Testis (tissue), 3 donors: ENCODE data around the gene RPL9. TPM values are rescaled to one million over a fixed set of nuclear protein-coding genes. Genes with fewer than 3 reads are reported as not detected.

ENCODE experiments used
- DNase-seq: peaks from one replicate; pipeline ENCODE4 v3.0.0-alpha.2; 2019
- H3K27ac ChIP-seq, 2 donors: fragments of 200-600 bp; sonication (generic); one replicate each; pipeline ENCODE4 v1.5.1; 2019
- H3K27me3 ChIP-seq: fragments of 200-600 bp; sonication (generic); one replicate; pipeline ENCODE4 v1.5.1; 2019
- H3K36me3 ChIP-seq: fragments of 200-600 bp; sonication (generic); one replicate; pipeline ENCODE4 v1.5.1; 2017; ENCODE audit warnings: low read depth; ENCODE audit errors: missing control alignments
- H3K4me1 ChIP-seq: fragments of 200-600 bp; sonication (generic); one replicate; pipeline ENCODE4 v1.5.1; 2019
- H3K4me3 ChIP-seq, 2 donors: fragments of 200-600 bp; sonication (generic); one replicate each; pipeline ENCODE4 v1.5.1; 2017 to 2019
- H3K9me3 ChIP-seq: fragments of 200-600 bp; sonication (generic); one replicate; pipeline ENCODE4 v1.5.1; 2017
- POLR2A ChIP-seq: fragments of 450-650 bp; IDR thresholded peaks from one replicate; pipeline ENCODE4 v1.6.1; 2017; ENCODE audit warnings: antibody characterized with exemption, mild to moderate bottlenecking, moderate library complexity
- WGBS, 2 donors: methylation state at CpG; one replicate each; pipeline ENCODE4 v1.1.5; 2018; 5-methylcytosine and 5-hydroxymethylcytosine counted together
- intact Hi-C: fragments of 100-400 bp; cut with DNase I; formaldehyde crosslinking; loops from one replicate; pipeline ENCODE4 v1.15.1; 2023; ENCODE audit warnings: low total_unique reads
- polyA plus RNA-seq: library from polyadenylated mRNA; stranded (reverse); fragments of 350-450 nt; fragmentation: Illumina TruSeq; extraction: RNeasy Lipid Tissue Mini Kit (QIAGEN cat#74804); gene quantifications from one replicate; pipeline ENCODE4 v1.2.3, GENCODE V29; 2014; ENCODE audit warnings: low read depth, low replicate concordance; ENCODE audit not compliant: insufficient read depth
- total RNA-seq, 2 donors: library from RNA; depleted of rRNA; stranded (reverse); fragments of >200 nt; gene quantifications; one replicate each; pipeline ENCODE4 v1.2.3, GENCODE V29; 2016
- TF ChIP-seq, protein P1 (sequence below), 3 experiments: fragments of 450-650 bp in 2 of 3; fragments of 200-600 bp in 1 of 3; sonication (generic) in 1 of 3; IDR thresholded peaks; one replicate each; pipeline ENCODE4 v1.5.1; 2016 to 2019; ENCODE audit warnings: antibody characterized with exemption in 3 of 3, mild to moderate bottlenecking in 2 of 3, moderate library complexity in 1 of 3

RPL9 gene
- total and polyA plus RNA-seq, 3 donors from 2014 or later: 755 to 1,315 (median 1,313) TPM

GRCh38 chr4:39502019-39502663 lies 43.4 kb upstream of the RPL9 start:
- Histone ChIP-seq H3K27me3 (no peaks in the 10 kb centered on the region), H3K9me3 (no peaks in the 10 kb centered on the region), H3K36me3 (no peaks in the 10 kb centered on the region), H3K27ac (no peak overlapping the region), H3K4me1 (no peaks in the 10 kb centered on the region), H3K4me3 (no peak overlapping the region)
- TF ChIP-seq POLR2A: no peak
- TF ChIP-seq, protein P1, sequence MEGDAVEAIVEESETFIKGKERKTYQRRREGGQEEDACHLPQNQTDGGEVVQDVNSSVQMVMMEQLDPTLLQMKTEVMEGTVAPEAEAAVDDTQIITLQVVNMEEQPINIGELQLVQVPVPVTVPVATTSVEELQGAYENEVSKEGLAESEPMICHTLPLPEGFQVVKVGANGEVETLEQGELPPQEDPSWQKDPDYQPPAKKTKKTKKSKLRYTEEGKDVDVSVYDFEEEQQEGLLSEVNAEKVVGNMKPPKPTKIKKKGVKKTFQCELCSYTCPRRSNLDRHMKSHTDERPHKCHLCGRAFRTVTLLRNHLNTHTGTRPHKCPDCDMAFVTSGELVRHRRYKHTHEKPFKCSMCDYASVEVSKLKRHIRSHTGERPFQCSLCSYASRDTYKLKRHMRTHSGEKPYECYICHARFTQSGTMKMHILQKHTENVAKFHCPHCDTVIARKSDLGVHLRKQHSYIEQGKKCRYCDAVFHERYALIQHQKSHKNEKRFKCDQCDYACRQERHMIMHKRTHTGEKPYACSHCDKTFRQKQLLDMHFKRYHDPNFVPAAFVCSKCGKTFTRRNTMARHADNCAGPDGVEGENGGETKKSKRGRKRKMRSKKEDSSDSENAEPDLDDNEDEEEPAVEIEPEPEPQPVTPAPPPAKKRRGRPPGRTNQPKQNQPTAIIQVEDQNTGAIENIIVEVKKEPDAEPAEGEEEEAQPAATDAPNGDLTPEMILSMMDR (IDR thresholded peaks at IDR 0.05): no peak
- DNase-seq: no peak
- intact Hi-C loops: no loop called here

GRCh38 chr4:39498727-39499020 lies 40.0 kb upstream of the RPL9 start:
- Histone ChIP-seq H3K4me1 (no peaks in the 10 kb centered on the region), H3K27ac (no peak overlapping the region), H3K36me3 (no peaks in the 10 kb centered on the region), H3K9me3 (no peaks in the 10 kb centered on the region), H3K4me3 (no peak overlapping the region), H3K27me3 (no peaks in the 10 kb centered on the region)
- no peak for TF ChIP-seq POLR2A
- TF ChIP-seq, protein P1 (IDR thresholded peaks at IDR 0.05): no peak
- intact Hi-C loops: no loop called here
- no peak for DNase-seq

DNA sequence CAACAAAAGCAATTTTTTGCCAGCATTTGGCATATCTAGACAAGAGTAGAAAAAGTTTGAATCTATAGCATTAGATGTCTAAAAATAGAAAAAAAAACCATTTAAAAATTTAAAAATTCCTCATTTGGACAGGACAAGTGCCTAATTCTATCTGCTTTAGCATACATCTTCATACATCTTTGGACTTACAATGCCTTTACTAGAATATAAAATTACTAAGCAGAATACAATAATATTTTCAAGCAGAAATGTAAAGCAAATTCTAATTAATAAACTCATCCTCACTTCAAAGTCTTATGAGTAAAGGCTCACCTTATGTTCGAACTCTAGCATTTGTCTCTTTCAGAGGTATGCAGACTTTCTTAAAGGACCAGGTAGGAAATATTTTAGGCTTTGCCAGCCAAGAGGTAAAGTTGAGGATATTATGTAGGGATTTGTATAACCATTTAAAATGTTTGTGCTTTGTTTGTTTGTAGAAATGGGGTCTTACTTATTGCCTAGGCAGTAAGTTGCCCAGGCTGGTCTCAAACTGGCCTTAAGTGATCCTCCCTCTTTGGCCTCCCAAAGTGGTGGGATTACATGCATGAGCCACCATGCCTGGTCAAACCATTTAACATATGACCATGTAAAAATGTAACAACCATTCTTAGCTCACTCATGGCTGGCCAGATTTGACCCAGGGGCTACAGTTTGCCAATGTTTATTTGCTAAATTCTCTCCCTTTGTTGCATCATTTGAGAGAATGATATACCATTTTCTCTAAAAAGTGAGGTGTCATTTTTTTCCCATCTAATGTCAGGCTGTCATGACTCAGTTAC lies 39.4 kb upstream of the RPL9 start:
- intact Hi-C loops: no loop called here
- Histone ChIP-seq H3K4me1 (no peaks in the 10 kb centered on the region), H3K27ac (no peak overlapping the region), H3K36me3 (no peaks in the 10 kb centered on the region), H3K27me3 (no peaks in the 10 kb centered on the region), H3K4me3 (no peak overlapping the region), H3K9me3 (no peaks in the 10 kb centered on the region)
- WGBS, 2 donors: 83% methylated on average over 1 of the region's 1 CpG
- DNase-seq: no peak
- TF ChIP-seq POLR2A: no peak
- TF ChIP-seq, protein P1 (IDR thresholded peaks at IDR 0.05): no peak

GRCh38 chr4:39495446-39496213 lies 36.9 kb upstream of the RPL9 start:
- Histone ChIP-seq H3K27me3 (no peaks in the 10 kb centered on the region), H3K4me3 (no peak overlapping the region), H3K4me1 (no peaks in the 10 kb centered on the region), H3K36me3 (no peaks in the 10 kb centered on the region), H3K27ac (no peak overlapping the region), H3K9me3 (no peaks in the 10 kb centered on the region)
- WGBS, 2 donors: 75 to 77% methylated on average over 4 of the region's 4 CpGs
- TF ChIP-seq, protein P1 (IDR thresholded peaks at IDR 0.05): no peak
- no peak for TF ChIP-seq POLR2A
- intact Hi-C loops: no loop called here
- DNase-seq: no peak
